Measurements from ENCODE around the gene PRELID3B.

Gene PRELID3B

GRCh38 chr20:58990651-58991445, 51.7 kb downstream of the PRELID3B start:
- no peak for TF ChIP-seq ZFX (IDR thresholded peaks at IDR 0.05)
- no peak for TF ChIP-seq CTCF (conservative IDR thresholded peaks at IDR 0.05)
- no peak overlapping the region for H3K27ac ChIP-seq

- TF ChIP-seq CTCF (conservative IDR thresholded peaks at IDR 0.05) (no peak), ZFX (IDR thresholded peaks at IDR 0.05) (no peak)
- H3K27ac ChIP-seq: no peak overlapping the region
Observed at GRCh38 chr20:58989196-58989595, 53.4 kb downstream of the PRELID3B start.

- TF ChIP-seq ZFX (IDR thresholded peaks at IDR 0.05): no peak
- no peak overlapping the region for H3K27ac ChIP-seq
Observed at GRCh38 chr20:58988565-58988882, 54.1 kb downstream of the PRELID3B start.

GRCh38 chr20:58987790-58988564, 54.6 kb downstream of the PRELID3B start:
- no peak overlapping the region for H3K27ac ChIP-seq
- TF ChIP-seq CTCF (conservative IDR thresholded peaks at IDR 0.05): no peak

GRCh38 chr20:58986968-58987517, 55.5 kb downstream of the PRELID3B start:
- no peak for TF ChIP-seq ZFX (IDR thresholded peaks at IDR 0.05)
- no peak for TF ChIP-seq CTCF (conservative IDR thresholded peaks at IDR 0.05)
- H3K27ac ChIP-seq: no peak overlapping the region

GRCh38 chr20:58986286-58986967, 56.2 kb downstream of the PRELID3B start:
- no peak for TF ChIP-seq CTCF (conservative IDR thresholded peaks at IDR 0.05)
- H3K27ac ChIP-seq: no peak overlapping the region

- no peak for TF ChIP-seq ZFX (IDR thresholded peaks at IDR 0.05)
- no peak for TF ChIP-seq CTCF (conservative IDR thresholded peaks at IDR 0.05)
- no peak overlapping the region for H3K27ac ChIP-seq
Observed at GRCh38 chr20:58985656-58986055, 56.9 kb downstream of the PRELID3B start.

Data from C4-2B (cell line).